IMR-90 (cell line): ENCODE results near the gene PLCG2. TPM values are rescaled to one million over a fixed set of nuclear protein-coding genes. Genes with fewer than 3 reads are reported as not detected.

Experiments used
- ATAC-seq: fragments of 200-7000 bp; cut with Tn5 transposase; 2 replicates; pipeline ENCODE4 v1.9.1; 2020; ENCODE audit warnings: low read depth, mild to moderate bottlenecking, moderate library complexity
- BruUV-seq: library from RNA; stranded (reverse); fragments of 400-500 nt; replicated peaks from 2 replicates; lab custom pipeline; 2021; lab: Mats Ljungman, UMichigan
- CTCF ChIA-PET: fragments of 300-600 bp; formaldehyde crosslinking; extraction: SDS; loops from one replicate; lab custom pipeline; 2021; ENCODE audit warnings: antibody characterized with exemption; lab: Yijun Ruan, JAX
- POLR2A ChIA-PET: fragments of 300-600 bp; sonication (Branson Sonifier 250); formaldehyde crosslinking; loops from one replicate; lab custom pipeline; 2022; ENCODE audit warnings: antibody characterized with exemption; ENCODE audit not compliant: unreplicated experiment; lab: Charles Lee
- DNase-seq: peaks from one replicate; pipeline ENCODE4 v3.0.0; 2013
- H2AFZ ChIP-seq: replicated peaks from 2 replicates; pipeline ENCODE3; 2013; ENCODE audit warnings: low read length, mild to moderate bottlenecking; ENCODE audit not compliant: poor library complexity
- H2AK5ac ChIP-seq: 2 replicates; pipeline ENCODE4 v1.6.1; 2013; ENCODE audit warnings: low read depth, low read length, inconsistent platforms
- H2AK9ac ChIP-seq: replicated peaks from 2 replicates; pipeline ENCODE3; 2013; ENCODE audit warnings: mild to moderate bottlenecking, low read depth, low read length, moderate library complexity; ENCODE audit not compliant: poor library complexity
- H2BK120ac ChIP-seq: 2 replicates; pipeline ENCODE4 v1.6.1; 2013; ENCODE audit warnings: low read depth, low read length, inconsistent platforms
- H2BK15ac ChIP-seq: 3 replicates; pipeline ENCODE4 v1.6.1; 2013; ENCODE audit warnings: low read depth, low read length, inconsistent platforms
- H2BK20ac ChIP-seq: 2 replicates; pipeline ENCODE4 v1.6.1; 2013; ENCODE audit warnings: low read depth, mild to moderate bottlenecking, inconsistent platforms, low read length, moderate library complexity
- H2BK5ac ChIP-seq: 2 replicates; pipeline ENCODE4 v1.6.1; 2013; ENCODE audit warnings: mild to moderate bottlenecking, low read depth, low read length, inconsistent platforms; ENCODE audit not compliant: poor library complexity, severe bottlenecking
- H3K14ac ChIP-seq: replicated peaks from 2 replicates; pipeline ENCODE4 v1.6.1; 2013; ENCODE audit warnings: low read depth, low read length, inconsistent platforms
- H3K18ac ChIP-seq: 2 replicates; pipeline ENCODE4 v1.6.1; 2013; ENCODE audit warnings: low read depth, low read length, control low read depth
- H3K23ac ChIP-seq: 2 replicates; pipeline ENCODE4 v1.6.1; 2013; ENCODE audit warnings: low read depth, low read length, inconsistent platforms
- H3K27ac ChIP-seq: 2 replicates; pipeline ENCODE4 v1.5.1; 2013; ENCODE audit warnings: mild to moderate bottlenecking, control low read depth, low read length; ENCODE audit not compliant: insufficient read depth
- H3K27me3 ChIP-seq: 2 replicates; pipeline ENCODE4 v1.6.1; 2013; ENCODE audit warnings: low read length; ENCODE audit not compliant: control insufficient read depth, insufficient read depth
- H3K36me3 ChIP-seq: 2 replicates; pipeline ENCODE4 v1.6.1; 2013; ENCODE audit warnings: low read length, mixed read lengths; ENCODE audit not compliant: control insufficient read depth, insufficient read depth
- H3K4ac ChIP-seq: 2 replicates; pipeline ENCODE4 v1.6.1; 2013; ENCODE audit warnings: low read depth, low read length, inconsistent platforms
- H3K4me1 ChIP-seq: 2 replicates; pipeline ENCODE4 v1.6.1; 2013; ENCODE audit warnings: low read length, mixed read lengths; ENCODE audit not compliant: control insufficient read depth, insufficient read depth
- H3K4me2 ChIP-seq: 2 replicates; pipeline ENCODE4 v1.6.1; 2013; ENCODE audit warnings: low read depth, mild to moderate bottlenecking, control low read depth, low read length, moderate library complexity
- H3K4me3 ChIP-seq: 2 replicates; pipeline ENCODE4 v1.5.1; 2013; ENCODE audit warnings: low read depth, mild to moderate bottlenecking, control low read depth, low read length, moderate library complexity; ENCODE audit not compliant: insufficient read depth
- H3K56ac ChIP-seq: 2 replicates; pipeline ENCODE4 v1.6.1; 2013; ENCODE audit warnings: low read length, inconsistent platforms; ENCODE audit not compliant: insufficient read depth; ENCODE audit errors: extremely low read depth
- H3K79me1 ChIP-seq, 2 experiments: 2 replicates each; pipeline ENCODE4 v1.6.1; 2013; ENCODE audit warnings: low read length in 2 of 2, inconsistent platforms in 1 of 2, low read depth in 1 of 2
- H3K9ac ChIP-seq: 2 replicates; pipeline ENCODE4 v1.6.1; 2013; ENCODE audit warnings: low read depth, low read length, control low read depth
- H3K9me1 ChIP-seq: 2 replicates; pipeline ENCODE4 v1.6.1; 2013; ENCODE audit warnings: low read length, inconsistent platforms; ENCODE audit not compliant: insufficient read depth
- H3K9me3 ChIP-seq: 2 replicates; pipeline ENCODE4 v1.6.1; 2013; ENCODE audit warnings: low read length; ENCODE audit not compliant: control insufficient read depth, insufficient read depth
- H4K20me1 ChIP-seq: 2 replicates; pipeline ENCODE4 v1.6.1; 2013; ENCODE audit warnings: low read length, inconsistent platforms; ENCODE audit not compliant: insufficient read depth
- H4K5ac ChIP-seq: 2 replicates; pipeline ENCODE4 v1.6.1; 2013; ENCODE audit warnings: mild to moderate bottlenecking, low read depth, low read length, control low read depth
- H4K8ac ChIP-seq, 2 experiments: 2 replicates each; pipeline ENCODE4 v1.6.1; 2013; ENCODE audit warnings: low read depth in 2 of 2, low read length in 2 of 2, control low read depth in 1 of 2, inconsistent platforms in 1 of 2
- H4K91ac ChIP-seq: 2 replicates; pipeline ENCODE4 v1.6.1; 2013; ENCODE audit warnings: low read depth, low read length, inconsistent platforms; ENCODE audit not compliant: insufficient read depth
- BHLHE40 ChIP-seq: fragments of 150-350 bp; IDR thresholded peaks from 2 replicates; pipeline ENCODE4 v1.6.1; 2016; ENCODE audit warnings: mild to moderate bottlenecking, low read depth, low read length
- CEBPB ChIP-seq: IDR thresholded peaks from 2 replicates; pipeline ENCODE4 v1.6.1; 2012; ENCODE audit warnings: low read depth, low read length, improper control_type of control experiment
- CHD1 ChIP-seq: IDR thresholded peaks from 2 replicates; pipeline ENCODE4 v1.6.1; 2012; ENCODE audit warnings: low read depth, low read length, improper control_type of control experiment
- MAFK ChIP-seq: IDR thresholded peaks from 2 replicates; pipeline ENCODE4 v1.6.1; 2012; ENCODE audit warnings: low read depth, low read length, improper control_type of control experiment
- MAZ ChIP-seq: IDR thresholded peaks from 2 replicates; pipeline ENCODE4 v1.6.1; 2012; ENCODE audit warnings: low read depth, mild to moderate bottlenecking, low read length, improper control_type of control experiment, moderate library complexity, borderline replicate concordance
- MXI1 ChIP-seq: IDR thresholded peaks from 2 replicates; pipeline ENCODE4 v1.6.1; 2012; ENCODE audit warnings: low read depth, mild to moderate bottlenecking, low read length, moderate library complexity, borderline replicate concordance
- NFE2L2 ChIP-seq: fragments of 150-350 bp; IDR thresholded peaks from 2 replicates; pipeline ENCODE4 v1.6.1; 2016; ENCODE audit warnings: low read depth, mild to moderate bottlenecking, low read length
- POLR2A ChIP-seq: IDR thresholded peaks from 2 replicates; pipeline ENCODE4 v1.6.1; 2012; ENCODE audit warnings: mild to moderate bottlenecking, low read depth, low read length
- RAD21 ChIP-seq: IDR thresholded peaks from 2 replicates; pipeline ENCODE4 v1.6.1; 2012; ENCODE audit warnings: low read length, improper control_type of control experiment
- WGBS, 2 experiments: methylation state at CpG; one replicate each; pipeline versions ENCODE4 v1.1.5 to v1.1.7; 2013; ENCODE audit warnings: missing lambda C conversion rate in 2 of 2; ENCODE audit not compliant: insufficient read length in 1 of 2; ENCODE audit errors: extremely low coverage in 2 of 2; 5-methylcytosine and 5-hydroxymethylcytosine counted together
- dilution Hi-C: fragments of 300-500 bp; cut with HindIII; formaldehyde crosslinking; loops from one replicate; pipeline ENCODE4 v1.14.3; 2018; ENCODE audit warnings: low sequenced_read_pairs; ENCODE audit not compliant: unreplicated experiment
- in situ Hi-C: fragments of 300-500 bp; cut with MboI; formaldehyde crosslinking; loops from 3 replicates; pipeline ENCODE4 v1.14.3; 2019; ENCODE audit warnings: low sequenced_read_pairs, inconsistent platforms, mixed read lengths
- intact Hi-C: fragments of 100-400 bp; cut with micrococcal nuclease; formaldehyde crosslinking; loops from 2 replicates; pipeline ENCODE4 v1.10.0; 2022
- polyA plus RNA-seq, 3 experiments: library from polyadenylated mRNA; depleted of rRNA; stranded (reverse); fragments of >200 nt; gene quantifications; 2 replicates each; pipeline ENCODE4 v1.2.3, GENCODE V29; 2012; ENCODE audit warnings: low replicate concordance in 1 of 3
- total RNA-seq: library from RNA; depleted of rRNA; stranded (reverse); fragments of >200 nt; gene quantifications from 2 replicates; pipeline ENCODE4 v1.2.3, GENCODE V29; 2012
- TF ChIP-seq, protein P1 (sequence below): fragments of 150-350 bp; IDR thresholded peaks from 2 replicates; pipeline ENCODE4 v1.6.1; 2017; ENCODE audit warnings: mild to moderate bottlenecking, antibody characterized with exemption, low read length, low read depth
- TF ChIP-seq, protein P2 (sequence below): conservative IDR thresholded peaks from 2 replicates; pipeline ENCODE4 v1.5.1; 2012; ENCODE audit warnings: mild to moderate bottlenecking, low read depth, low read length, improper control_type of control experiment

The PLCG2 gene
- total and polyA plus RNA-seq, 2 of the 4 experiments (the other 2 are of a cell fraction): 0.14 to 0.18 TPM

DNA sequence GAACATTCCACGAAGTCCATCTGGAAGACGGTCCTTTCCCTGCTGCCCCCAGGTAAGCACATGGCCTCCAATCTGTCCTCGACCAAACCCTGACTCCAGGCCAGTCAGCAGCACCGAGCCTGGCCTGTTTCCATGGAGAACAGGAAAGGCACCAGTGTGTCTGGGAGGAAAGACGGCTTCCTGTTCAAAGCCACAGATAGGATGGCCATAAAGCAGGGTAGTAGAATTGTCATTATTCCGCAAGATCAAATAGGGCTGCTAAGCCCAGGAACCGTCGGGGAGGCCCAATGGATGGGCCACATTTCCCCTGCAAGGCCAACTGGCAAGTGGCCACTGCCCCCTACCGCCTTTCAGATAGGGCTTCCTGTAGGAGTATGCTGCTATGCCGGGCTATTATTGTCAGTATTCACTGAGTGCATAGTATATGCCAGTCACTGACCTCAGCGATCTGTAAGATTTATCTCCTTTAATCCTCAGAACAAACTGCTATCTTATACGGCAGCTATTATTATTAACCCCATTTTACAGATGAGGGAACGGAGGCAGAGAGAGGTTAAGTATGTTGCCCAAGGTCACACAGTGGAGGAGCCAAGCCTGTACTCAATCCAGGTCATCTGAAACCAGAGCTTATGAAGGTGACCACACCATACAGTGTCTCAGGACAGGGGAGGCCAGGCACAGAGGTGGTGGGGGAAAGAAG, 23.0 kb upstream of the PLCG2 start:
- H3K14ac ChIP-seq: no peak overlapping the region
- no peak overlapping the region for H3K4ac ChIP-seq
- H3K36me3 ChIP-seq: no peaks in the 10 kb centered on the region
- BruUV-seq: no TSS peak
- H2BK120ac ChIP-seq: no peak overlapping the region
- WGBS, 2 experiments: 75% methylated on average over 2 of the region's 13 CpGs; no CpG with 5 or more reads in 1 of the 2 experiments
- dilution Hi-C loops (no loop called here), intact Hi-C loops (no loop called here), in situ Hi-C loops (no loop called here)
- no peak overlapping the region for H2AFZ ChIP-seq
- H2BK20ac ChIP-seq: no peak overlapping the region
- no peak overlapping the region for H2AK9ac ChIP-seq
- no peak overlapping the region for H4K8ac ChIP-seq
- no peak overlapping the region for H2BK5ac ChIP-seq
- H3K27me3 ChIP-seq: peaks cover 4% of the 10 kb centered on the region; the same call in 1 of the 2 replicates
- H3K56ac ChIP-seq: no peak overlapping the region
- H2AK5ac ChIP-seq: no peak overlapping the region
- no peak overlapping the region for H3K4me3 ChIP-seq
- H3K27ac ChIP-seq: no peak overlapping the region
- no peak overlapping the region for H3K9ac ChIP-seq
- CTCF ChIA-PET: interaction anchor here (0.5 to 0.6 kb wide), 2 partner anchors 93 to 721 kb away, joined by 3 to 4 read pairs; no protein-coding TSS in a partner anchor
- no peak overlapping the region for H4K91ac ChIP-seq
- no peaks in the 10 kb centered on the region for H3K79me1 ChIP-seq
- TF ChIP-seq BHLHE40: no peak
- TF ChIP-seq CHD1: no peak
- TF ChIP-seq MAZ: no peak
- no peak for TF ChIP-seq MAFK
- TF ChIP-seq, protein P1, sequence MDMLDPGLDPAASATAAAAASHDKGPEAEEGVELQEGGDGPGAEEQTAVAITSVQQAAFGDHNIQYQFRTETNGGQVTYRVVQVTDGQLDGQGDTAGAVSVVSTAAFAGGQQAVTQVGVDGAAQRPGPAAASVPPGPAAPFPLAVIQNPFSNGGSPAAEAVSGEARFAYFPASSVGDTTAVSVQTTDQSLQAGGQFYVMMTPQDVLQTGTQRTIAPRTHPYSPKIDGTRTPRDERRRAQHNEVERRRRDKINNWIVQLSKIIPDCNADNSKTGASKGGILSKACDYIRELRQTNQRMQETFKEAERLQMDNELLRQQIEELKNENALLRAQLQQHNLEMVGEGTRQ: no peak
- TF ChIP-seq POLR2A: no peak
- TF ChIP-seq CEBPB: no peak
- no peak for TF ChIP-seq NFE2L2
- TF ChIP-seq, protein P2, sequence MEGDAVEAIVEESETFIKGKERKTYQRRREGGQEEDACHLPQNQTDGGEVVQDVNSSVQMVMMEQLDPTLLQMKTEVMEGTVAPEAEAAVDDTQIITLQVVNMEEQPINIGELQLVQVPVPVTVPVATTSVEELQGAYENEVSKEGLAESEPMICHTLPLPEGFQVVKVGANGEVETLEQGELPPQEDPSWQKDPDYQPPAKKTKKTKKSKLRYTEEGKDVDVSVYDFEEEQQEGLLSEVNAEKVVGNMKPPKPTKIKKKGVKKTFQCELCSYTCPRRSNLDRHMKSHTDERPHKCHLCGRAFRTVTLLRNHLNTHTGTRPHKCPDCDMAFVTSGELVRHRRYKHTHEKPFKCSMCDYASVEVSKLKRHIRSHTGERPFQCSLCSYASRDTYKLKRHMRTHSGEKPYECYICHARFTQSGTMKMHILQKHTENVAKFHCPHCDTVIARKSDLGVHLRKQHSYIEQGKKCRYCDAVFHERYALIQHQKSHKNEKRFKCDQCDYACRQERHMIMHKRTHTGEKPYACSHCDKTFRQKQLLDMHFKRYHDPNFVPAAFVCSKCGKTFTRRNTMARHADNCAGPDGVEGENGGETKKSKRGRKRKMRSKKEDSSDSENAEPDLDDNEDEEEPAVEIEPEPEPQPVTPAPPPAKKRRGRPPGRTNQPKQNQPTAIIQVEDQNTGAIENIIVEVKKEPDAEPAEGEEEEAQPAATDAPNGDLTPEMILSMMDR: no peak
- TF ChIP-seq MXI1: no peak
- no peak for TF ChIP-seq RAD21
- H3K4me1 ChIP-seq: no peaks in the 10 kb centered on the region
- no peak overlapping the region for H3K23ac ChIP-seq
- no peak overlapping the region for H3K4me2 ChIP-seq
- no peak overlapping the region for H3K18ac ChIP-seq
- POLR2A ChIA-PET: no interaction called here
- H3K9me3 ChIP-seq: no peaks in the 10 kb centered on the region
- DNase-seq (no peak), ATAC-seq (no peak)
- H2BK15ac ChIP-seq: no peak overlapping the region
- H4K20me1 ChIP-seq: no peaks in the 10 kb centered on the region
- no peak overlapping the region for H4K5ac ChIP-seq
- no peaks in the 10 kb centered on the region for H3K9me1 ChIP-seq
